GM21717 (cell line): ENCODE data around the gene CCL4.
A peak's percentile ranks its signal among the peaks of the same experiment; 100 is the strongest.
"Not testable (repeated sequence)": the region's sequence is repeated elsewhere in the genome, so short reads cannot be mapped to it uniquely, and the experiment has no call there.

Experiments used
- ATAC-seq: cut with Tn5 transposase; IDR thresholded peaks from one replicate; pipeline ENCODE4 v1.9.1; 2021; ENCODE audit warnings: mild to moderate bottlenecking, moderate library complexity; ENCODE audit not compliant: unreplicated experiment

The CCL4 gene

GRCh38 chr17:36115649-36115977 lies 12.0 kb downstream of the CCL4 start:
- not testable (repeated sequence) for ATAC-seq

GRCh38 chr17:36117505-36118382 lies 14.1 kb downstream of the CCL4 start:
- peak; percentile 72 for ATAC-seq

GRCh38 chr17:36118477-36119353 lies 15.1 kb downstream of the CCL4 start:
- ATAC-seq: peak; percentile 15

GRCh38 chr17:36120221-36120620 lies 16.6 kb downstream of the CCL4 start:
- ATAC-seq: no peak

- ATAC-seq: not testable (repeated sequence)
Observed at GRCh38 chr17:36121099-36121498, 17.5 kb downstream of the CCL4 start.

- no peak for ATAC-seq
Observed at GRCh38 chr17:36123431-36123830, 19.8 kb downstream of the CCL4 start.

- no peak for ATAC-seq
Observed at GRCh38 chr17:36124879-36125824, 21.5 kb downstream of the CCL4 start.

GRCh38 chr17:36127199-36127893 lies 23.7 kb downstream of the CCL4 start:
- peak; percentile 45 for ATAC-seq

GRCh38 chr17:36127911-36128310 lies 24.3 kb downstream of the CCL4 start:
- no peak for ATAC-seq

- no peak for ATAC-seq
Observed at GRCh38 chr17:36128411-36128978, 24.9 kb downstream of the CCL4 start.

GRCh38 chr17:36129616-36130015 lies 26.0 kb downstream of the CCL4 start:
- no peak for ATAC-seq

GRCh38 chr17:36130346-36130745 lies 26.7 kb downstream of the CCL4 start:
- ATAC-seq: no peak

GRCh38 chr17:36131421-36131820 lies 27.8 kb downstream of the CCL4 start:
- ATAC-seq: no peak

- ATAC-seq: no peak
Observed at GRCh38 chr17:36131931-36132330, 28.3 kb downstream of the CCL4 start.

GRCh38 chr17:36132421-36132831 lies 28.8 kb downstream of the CCL4 start:
- ATAC-seq: no peak

- ATAC-seq: no peak
Observed at GRCh38 chr17:36133602-36134236, 30.1 kb downstream of the CCL4 start.

- no peak for ATAC-seq
Observed at GRCh38 chr17:36135465-36135864, 31.8 kb downstream of the CCL4 start.

- no peak for ATAC-seq
Observed at GRCh38 chr17:36136036-36136435, 32.4 kb downstream of the CCL4 start.

- ATAC-seq: no peak
Observed at GRCh38 chr17:36136439-36136838, 32.8 kb downstream of the CCL4 start.
